HL-60 (cell line): Measurements from ENCODE around the gene RNLS.

Experiments used
- GABPA ChIP-seq: IDR thresholded peaks from 2 replicates; pipeline ENCODE4 v1.6.1; 2012; ENCODE audit warnings: low read depth
- POLR2AphosphoS5 ChIP-seq: IDR thresholded peaks from 2 replicates; pipeline ENCODE4 v1.6.1; 2012; ENCODE audit warnings: low read depth
- SPI1 ChIP-seq: IDR thresholded peaks from 2 replicates; pipeline ENCODE4 v1.6.1; 2012; ENCODE audit warnings: low read depth, mild to moderate bottlenecking, borderline replicate concordance
- TF ChIP-seq, protein P1 (sequence below): IDR thresholded peaks from one replicate; pipeline ENCODE4 v1.5.1; 2011; ENCODE audit warnings: low read length, control low read depth, inconsistent platforms; ENCODE audit not compliant: insufficient read depth
- TF ChIP-seq, protein P2 (sequence below): IDR thresholded peaks from 2 replicates; pipeline ENCODE4 v1.6.1; 2012; ENCODE audit warnings: low read depth; ENCODE audit not compliant: insufficient replicate concordance

DNA sequence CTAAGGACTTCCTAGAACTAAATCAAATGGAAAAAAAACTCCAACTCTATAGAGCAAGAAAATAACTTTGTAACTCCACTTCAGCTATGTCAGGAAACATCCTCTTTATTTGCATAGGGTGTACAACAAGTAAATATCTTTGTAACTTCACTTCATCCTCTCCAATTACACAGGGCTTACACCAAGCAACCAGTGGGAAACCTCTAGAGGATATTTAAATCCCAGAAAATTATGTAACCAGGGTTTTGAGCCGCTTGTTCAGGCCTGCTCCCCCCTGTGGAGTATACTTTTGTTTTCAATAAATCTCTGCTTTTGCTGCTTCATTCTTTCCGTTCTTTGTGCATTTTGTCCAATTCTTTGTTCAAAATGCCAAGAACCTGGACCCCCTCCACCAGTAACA lies 25.7 kb upstream of the RNLS start:
- TF ChIP-seq, protein P1, sequence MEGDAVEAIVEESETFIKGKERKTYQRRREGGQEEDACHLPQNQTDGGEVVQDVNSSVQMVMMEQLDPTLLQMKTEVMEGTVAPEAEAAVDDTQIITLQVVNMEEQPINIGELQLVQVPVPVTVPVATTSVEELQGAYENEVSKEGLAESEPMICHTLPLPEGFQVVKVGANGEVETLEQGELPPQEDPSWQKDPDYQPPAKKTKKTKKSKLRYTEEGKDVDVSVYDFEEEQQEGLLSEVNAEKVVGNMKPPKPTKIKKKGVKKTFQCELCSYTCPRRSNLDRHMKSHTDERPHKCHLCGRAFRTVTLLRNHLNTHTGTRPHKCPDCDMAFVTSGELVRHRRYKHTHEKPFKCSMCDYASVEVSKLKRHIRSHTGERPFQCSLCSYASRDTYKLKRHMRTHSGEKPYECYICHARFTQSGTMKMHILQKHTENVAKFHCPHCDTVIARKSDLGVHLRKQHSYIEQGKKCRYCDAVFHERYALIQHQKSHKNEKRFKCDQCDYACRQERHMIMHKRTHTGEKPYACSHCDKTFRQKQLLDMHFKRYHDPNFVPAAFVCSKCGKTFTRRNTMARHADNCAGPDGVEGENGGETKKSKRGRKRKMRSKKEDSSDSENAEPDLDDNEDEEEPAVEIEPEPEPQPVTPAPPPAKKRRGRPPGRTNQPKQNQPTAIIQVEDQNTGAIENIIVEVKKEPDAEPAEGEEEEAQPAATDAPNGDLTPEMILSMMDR: no peak
- TF ChIP-seq, protein P2, sequence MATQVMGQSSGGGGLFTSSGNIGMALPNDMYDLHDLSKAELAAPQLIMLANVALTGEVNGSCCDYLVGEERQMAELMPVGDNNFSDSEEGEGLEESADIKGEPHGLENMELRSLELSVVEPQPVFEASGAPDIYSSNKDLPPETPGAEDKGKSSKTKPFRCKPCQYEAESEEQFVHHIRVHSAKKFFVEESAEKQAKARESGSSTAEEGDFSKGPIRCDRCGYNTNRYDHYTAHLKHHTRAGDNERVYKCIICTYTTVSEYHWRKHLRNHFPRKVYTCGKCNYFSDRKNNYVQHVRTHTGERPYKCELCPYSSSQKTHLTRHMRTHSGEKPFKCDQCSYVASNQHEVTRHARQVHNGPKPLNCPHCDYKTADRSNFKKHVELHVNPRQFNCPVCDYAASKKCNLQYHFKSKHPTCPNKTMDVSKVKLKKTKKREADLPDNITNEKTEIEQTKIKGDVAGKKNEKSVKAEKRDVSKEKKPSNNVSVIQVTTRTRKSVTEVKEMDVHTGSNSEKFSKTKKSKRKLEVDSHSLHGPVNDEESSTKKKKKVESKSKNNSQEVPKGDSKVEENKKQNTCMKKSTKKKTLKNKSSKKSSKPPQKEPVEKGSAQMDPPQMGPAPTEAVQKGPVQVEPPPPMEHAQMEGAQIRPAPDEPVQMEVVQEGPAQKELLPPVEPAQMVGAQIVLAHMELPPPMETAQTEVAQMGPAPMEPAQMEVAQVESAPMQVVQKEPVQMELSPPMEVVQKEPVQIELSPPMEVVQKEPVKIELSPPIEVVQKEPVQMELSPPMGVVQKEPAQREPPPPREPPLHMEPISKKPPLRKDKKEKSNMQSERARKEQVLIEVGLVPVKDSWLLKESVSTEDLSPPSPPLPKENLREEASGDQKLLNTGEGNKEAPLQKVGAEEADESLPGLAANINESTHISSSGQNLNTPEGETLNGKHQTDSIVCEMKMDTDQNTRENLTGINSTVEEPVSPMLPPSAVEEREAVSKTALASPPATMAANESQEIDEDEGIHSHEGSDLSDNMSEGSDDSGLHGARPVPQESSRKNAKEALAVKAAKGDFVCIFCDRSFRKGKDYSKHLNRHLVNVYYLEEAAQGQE: no peak
- no peak for TF ChIP-seq POLR2AphosphoS5
- no peak for TF ChIP-seq GABPA
- TF ChIP-seq SPI1: no peak
